GM18870 (cell line): ENCODE results near the gene HDLBP.
"Not testable (repeated sequence)": the region's sequence is repeated elsewhere in the genome, so short reads cannot be mapped to it uniquely, and the experiment has no call there.

Source experiments
- ATAC-seq: cut with Tn5 transposase; IDR thresholded peaks from one replicate; pipeline ENCODE4 v1.9.1; 2021; ENCODE audit warnings: moderate library complexity; ENCODE audit not compliant: unreplicated experiment

HDLBP gene

GRCh38 chr2:241330616-241330981 lies 15.1 kb upstream of the HDLBP start:
- no peak for ATAC-seq

- no peak for ATAC-seq
Observed at GRCh38 chr2:241329669-241330615, 14.5 kb upstream of the HDLBP start.

- ATAC-seq: no peak
Observed at GRCh38 chr2:241325257-241325656, 9.8 kb upstream of the HDLBP start.

DNA sequence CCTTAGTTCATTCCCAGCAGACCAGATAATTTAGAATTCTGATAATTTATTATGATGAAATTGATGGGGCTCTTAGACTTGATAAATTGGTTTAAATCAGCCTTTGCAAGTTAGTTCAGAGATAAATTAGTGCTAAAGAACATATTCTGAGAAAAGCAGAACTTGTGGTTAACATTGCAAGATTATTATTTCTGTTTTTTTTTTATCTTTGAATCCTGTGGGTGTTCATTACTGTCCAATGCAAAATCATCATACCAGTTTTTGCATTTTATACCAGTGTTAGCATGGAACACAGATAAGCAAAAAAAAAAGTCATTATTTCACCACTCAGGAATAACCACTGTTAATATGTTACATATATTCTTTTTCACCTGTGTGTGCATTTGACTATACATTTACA lies 9.3 kb upstream of the HDLBP start:
- no peak for ATAC-seq

DNA sequence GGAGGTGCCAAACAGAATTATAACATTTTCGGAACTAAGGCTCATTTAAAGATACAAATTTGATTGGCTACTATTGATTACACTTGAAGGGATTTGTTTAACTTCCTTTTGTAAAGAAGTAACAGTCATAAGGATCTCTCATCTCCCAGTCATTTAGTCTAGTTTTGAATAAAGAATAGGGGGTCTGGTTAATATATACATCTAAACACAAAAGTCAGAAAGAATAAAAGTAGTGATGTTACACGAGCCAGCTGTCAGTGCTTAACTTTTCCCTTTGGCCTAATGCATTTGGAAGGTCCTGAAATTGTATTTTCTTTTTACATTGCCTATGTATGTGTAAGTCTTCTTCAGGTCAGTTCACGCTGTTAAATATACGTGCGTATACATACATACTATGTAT lies 8.3 kb upstream of the HDLBP start:
- no peak for ATAC-seq

DNA sequence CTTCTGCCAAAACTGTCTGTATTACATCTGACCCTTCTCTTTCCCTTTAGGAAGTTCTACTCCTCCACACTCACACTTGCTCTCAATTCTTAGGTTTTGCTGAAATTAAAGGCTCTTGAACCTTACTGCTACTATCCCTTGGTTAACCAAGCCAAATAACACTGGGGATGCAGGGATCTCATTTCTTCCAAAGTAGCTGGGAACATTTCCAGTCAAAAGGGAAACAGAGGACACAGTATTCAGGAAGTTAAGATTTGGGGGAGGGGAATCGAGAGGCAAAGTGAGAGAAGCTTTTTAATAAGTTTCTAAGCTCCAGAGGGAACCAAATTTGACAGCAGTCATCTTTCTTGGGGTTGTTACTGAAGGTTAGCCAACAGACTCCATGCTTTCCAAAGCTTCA lies 6.4 kb upstream of the HDLBP start:
- ATAC-seq: no peak

- no peak for ATAC-seq
Observed at GRCh38 chr2:241321033-241321432, 5.6 kb upstream of the HDLBP start.

GRCh38 chr2:241320394-241320793 lies 4.9 kb upstream of the HDLBP start:
- no peak for ATAC-seq

DNA sequence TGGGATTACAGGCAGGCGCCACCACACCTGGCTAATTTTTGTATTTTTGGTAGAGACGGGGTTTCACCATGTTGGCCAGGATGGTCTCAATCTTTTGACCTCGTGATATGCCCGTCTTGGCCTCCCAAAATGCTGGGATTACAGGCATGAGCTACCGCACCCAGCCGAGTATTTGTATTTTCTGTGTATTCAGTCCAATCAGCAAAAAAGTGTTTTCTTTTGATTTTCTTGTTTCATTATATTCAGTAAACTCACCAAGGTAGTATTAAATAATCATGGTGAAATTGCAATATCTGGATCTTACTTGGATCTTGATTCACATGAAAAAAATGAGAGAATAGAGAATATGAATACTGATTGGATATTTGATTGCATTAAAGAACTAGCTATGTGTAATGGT lies 3.4 kb upstream of the HDLBP start:
- not testable (repeated sequence) for ATAC-seq

DNA sequence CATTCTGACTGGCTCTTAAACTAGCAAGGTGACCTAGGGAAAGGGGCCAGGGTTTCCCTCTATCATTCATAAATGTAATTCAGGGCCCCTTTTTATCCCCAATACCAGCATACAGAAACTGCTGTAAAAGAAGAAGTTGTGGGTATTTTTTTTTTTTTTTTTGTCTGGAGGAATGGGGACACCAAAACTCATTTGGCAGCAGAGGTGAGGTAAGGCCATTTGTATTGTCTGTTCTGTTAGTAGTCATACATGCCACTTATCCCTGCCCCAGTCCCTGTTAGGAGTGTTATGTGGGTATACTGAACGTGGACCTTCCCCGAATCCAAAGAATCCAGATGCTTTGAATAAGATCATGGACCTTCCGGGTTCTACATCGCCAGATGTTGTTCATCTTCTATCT lies 1.9 kb upstream of the HDLBP start:
- ATAC-seq: no peak

DNA sequence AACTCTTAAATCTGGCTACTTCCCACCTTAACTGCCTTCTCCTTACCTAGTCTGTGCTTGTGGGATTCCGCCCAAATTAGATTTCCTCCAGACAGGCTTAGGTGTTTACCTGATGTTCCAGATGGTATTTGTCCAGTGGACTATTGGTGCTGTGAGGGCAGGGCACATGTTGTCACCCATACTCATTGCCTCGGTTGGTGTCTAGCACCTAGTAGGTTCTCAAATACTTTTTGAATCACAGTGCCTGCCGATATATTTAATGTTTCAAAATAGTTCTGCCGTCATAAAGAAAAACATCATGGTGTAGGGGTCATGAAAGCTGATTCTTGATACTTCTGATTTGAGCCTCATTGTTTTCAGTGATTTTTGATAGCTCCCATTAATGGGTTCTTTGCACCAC lies 1.4 kb upstream of the HDLBP start:
- no peak for ATAC-seq

GRCh38 chr2:241315879-241316631 lies 583 bp upstream of the HDLBP start, which contains the start of gene SEPTIN2:
Gene SEPTIN2 (plus strand): TSS chr2:241315925. CDS start chr2:241324233, 8,308 bp downstream.
- peak; percentile 27 for ATAC-seq

GRCh38 chr2:241314226-241315092 lies 1.0 kb downstream of the HDLBP start:
- no peak for ATAC-seq

GRCh38 chr2:241313543-241314095 lies 1.9 kb downstream of the HDLBP start:
- ATAC-seq: no peak

- no peak for ATAC-seq
Observed at GRCh38 chr2:241312082-241312481, 3.4 kb downstream of the HDLBP start.

GRCh38 chr2:241310917-241311566 lies 4.4 kb downstream of the HDLBP start:
- ATAC-seq: no peak

GRCh38 chr2:241309684-241310117 lies 5.8 kb downstream of the HDLBP start:
- no peak for ATAC-seq

- ATAC-seq: no peak
Observed at GRCh38 chr2:241308832-241309500, 6.5 kb downstream of the HDLBP start.

GRCh38 chr2:241308267-241308666 lies 7.2 kb downstream of the HDLBP start:
- ATAC-seq: no peak

- no peak for ATAC-seq
Observed at GRCh38 chr2:241307055-241307454, 8.4 kb downstream of the HDLBP start.
